RWPE2 (cell line): ENCODE results near the gene SHISA9.
A peak's percentile ranks its signal among the peaks of the same experiment; 100 is the strongest.

Experiments
- ATAC-seq: fragments of 200-7000 bp; cut with Tn5 transposase; 3 replicates; pipeline ENCODE4 v1.9.1; 2021; ENCODE audit warnings: low read depth
- DNase-seq: peaks from one replicate; pipeline ENCODE4 v3.0.0-alpha.2; 2020; ENCODE audit warnings: low spot score
- H3K27ac ChIP-seq: fragments of 450-650 bp; 2 replicates; pipeline ENCODE4 v1.5.1; 2017; ENCODE audit warnings: mild to moderate bottlenecking; ENCODE audit not compliant: poor library complexity, severe bottlenecking
- H3K27me3 ChIP-seq: fragments of 250-450 bp; sonication (Bioruptor Pico); 2 replicates; pipeline ENCODE4 v1.5.1; 2021; ENCODE audit warnings: mild to moderate bottlenecking, moderate library complexity; ENCODE audit not compliant: insufficient read depth, poor library complexity, severe bottlenecking
- H3K36me3 ChIP-seq: fragments of 250-450 bp; sonication (Bioruptor Pico); 2 replicates; pipeline ENCODE4 v1.5.1; 2020; ENCODE audit warnings: low read depth, mild to moderate bottlenecking, moderate library complexity
- H3K4me1 ChIP-seq: fragments of 250-450 bp; sonication (Bioruptor Pico); 2 replicates; pipeline ENCODE4 v1.5.1; 2021; ENCODE audit warnings: mild to moderate bottlenecking, moderate library complexity; ENCODE audit not compliant: insufficient read depth, poor library complexity, severe bottlenecking
- H3K4me3 ChIP-seq: fragments of 250-450 bp; sonication (Bioruptor Pico); 2 replicates; pipeline ENCODE4 v1.5.1; 2021; ENCODE audit warnings: mild to moderate bottlenecking, moderate library complexity; ENCODE audit not compliant: severe bottlenecking
- H3K9me3 ChIP-seq: fragments of 250-450 bp; sonication (Bioruptor Pico); 2 replicates; pipeline ENCODE4 v1.5.1; 2021; ENCODE audit warnings: mild to moderate bottlenecking, moderate library complexity; ENCODE audit not compliant: severe bottlenecking
- TF ChIP-seq, protein P1 (sequence below): fragments of 450-650 bp; IDR thresholded peaks from one replicate; pipeline ENCODE4 v1.5.1; 2017; ENCODE audit warnings: mild to moderate bottlenecking, moderate library complexity; ENCODE audit not compliant: poor library complexity, severe bottlenecking

Gene SHISA9

DNA sequence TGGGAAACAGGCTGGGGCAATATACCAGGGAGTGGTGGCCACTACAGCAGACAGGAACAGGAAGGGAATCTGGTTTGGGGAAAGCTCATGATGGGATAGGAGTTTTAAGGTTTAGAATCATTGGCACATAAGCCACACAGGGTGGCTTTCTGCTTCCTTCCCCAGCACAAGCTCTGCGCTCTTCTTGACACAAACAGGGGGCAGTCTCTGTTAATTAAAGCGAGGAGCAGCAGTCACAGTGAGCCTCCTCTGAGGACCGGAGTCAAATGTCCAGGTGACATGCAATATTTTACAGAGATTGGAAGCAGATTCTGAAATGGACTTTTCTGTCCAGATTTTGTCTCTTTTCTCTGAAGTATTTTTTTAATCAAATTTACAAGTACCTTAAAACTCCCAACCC is 2.8 kb upstream of the SHISA9 start:
- no peaks in the 10 kb centered on the region for H3K36me3 ChIP-seq
- H3K27ac ChIP-seq: no peak overlapping the region
- no peaks in the 10 kb centered on the region for H3K9me3 ChIP-seq
- H3K4me3 ChIP-seq: no peak overlapping the region
- ATAC-seq (no peak), DNase-seq (no peak)
- H3K27me3 ChIP-seq: peaks cover 32% of the 10 kb centered on the region
- H3K4me1 ChIP-seq: no peaks in the 10 kb centered on the region
- TF ChIP-seq, protein P1, sequence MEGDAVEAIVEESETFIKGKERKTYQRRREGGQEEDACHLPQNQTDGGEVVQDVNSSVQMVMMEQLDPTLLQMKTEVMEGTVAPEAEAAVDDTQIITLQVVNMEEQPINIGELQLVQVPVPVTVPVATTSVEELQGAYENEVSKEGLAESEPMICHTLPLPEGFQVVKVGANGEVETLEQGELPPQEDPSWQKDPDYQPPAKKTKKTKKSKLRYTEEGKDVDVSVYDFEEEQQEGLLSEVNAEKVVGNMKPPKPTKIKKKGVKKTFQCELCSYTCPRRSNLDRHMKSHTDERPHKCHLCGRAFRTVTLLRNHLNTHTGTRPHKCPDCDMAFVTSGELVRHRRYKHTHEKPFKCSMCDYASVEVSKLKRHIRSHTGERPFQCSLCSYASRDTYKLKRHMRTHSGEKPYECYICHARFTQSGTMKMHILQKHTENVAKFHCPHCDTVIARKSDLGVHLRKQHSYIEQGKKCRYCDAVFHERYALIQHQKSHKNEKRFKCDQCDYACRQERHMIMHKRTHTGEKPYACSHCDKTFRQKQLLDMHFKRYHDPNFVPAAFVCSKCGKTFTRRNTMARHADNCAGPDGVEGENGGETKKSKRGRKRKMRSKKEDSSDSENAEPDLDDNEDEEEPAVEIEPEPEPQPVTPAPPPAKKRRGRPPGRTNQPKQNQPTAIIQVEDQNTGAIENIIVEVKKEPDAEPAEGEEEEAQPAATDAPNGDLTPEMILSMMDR: no peak

DNA sequence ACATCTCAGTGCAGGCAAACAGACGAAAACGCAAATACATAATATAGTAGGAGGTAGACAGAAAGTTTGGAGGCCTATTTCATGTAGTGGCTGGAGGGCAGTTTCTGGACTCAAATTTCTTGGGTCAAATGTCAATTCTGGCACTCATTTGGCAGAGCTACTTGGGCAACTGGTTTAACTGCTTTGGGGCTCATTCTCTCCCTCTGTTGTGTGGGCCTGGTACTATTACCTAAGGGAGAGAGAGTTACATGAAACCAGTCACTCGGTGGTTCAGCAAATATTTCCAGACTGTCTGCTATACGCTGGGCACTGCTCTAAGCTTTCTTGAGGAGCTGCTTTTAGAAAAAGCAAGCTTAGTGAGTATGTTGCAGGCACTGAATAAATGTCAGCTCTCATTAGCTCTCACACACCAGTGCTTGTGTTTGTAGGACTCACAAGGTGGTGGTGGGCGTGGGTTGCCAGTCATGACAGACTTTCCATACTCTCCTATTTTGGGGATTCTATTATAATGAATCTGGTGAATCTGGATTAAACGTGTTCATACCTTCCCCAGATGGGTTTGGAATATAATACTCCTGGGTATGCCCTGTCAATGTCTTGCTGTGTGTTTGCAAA is 1.8 kb upstream of the SHISA9 start:
- no peak for DNase-seq
- TF ChIP-seq, protein P1: no peak

GRCh38 chr16:12900156-12900555 is 1.2 kb upstream of the SHISA9 start:
- TF ChIP-seq, protein P1: no peak
- ATAC-seq (no peak), DNase-seq (no peak)
- Histone ChIP-seq H3K9me3 (no peaks in the 10 kb centered on the region), H3K27ac (no peak overlapping the region), H3K27me3 (peaks cover 48% of the 10 kb centered on the region), H3K36me3 (no peaks in the 10 kb centered on the region), H3K4me3 (no peak overlapping the region), H3K4me1 (no peaks in the 10 kb centered on the region)

More for the DNA sequence above, 1.8 kb upstream of the SHISA9 start:
- no peaks in the 10 kb centered on the region for H3K4me1 ChIP-seq
- H3K36me3 ChIP-seq: no peaks in the 10 kb centered on the region
- H3K4me3 ChIP-seq: no peak overlapping the region
- no peak overlapping the region for H3K27ac ChIP-seq
- peaks cover 43% of the 10 kb centered on the region for H3K27me3 ChIP-seq
- ATAC-seq: peak; percentile 31; the same call in 1 of the 3 replicates
- no peaks in the 10 kb centered on the region for H3K9me3 ChIP-seq

GRCh38 chr16:12900599-12901203 is 697 bp upstream of the SHISA9 start:
- Histone ChIP-seq H3K4me3 (no peak overlapping the region), H3K9me3 (no peaks in the 10 kb centered on the region), H3K36me3 (no peaks in the 10 kb centered on the region), H3K27me3 (peaks cover 49% of the 10 kb centered on the region), H3K27ac (no peak overlapping the region), H3K4me1 (no peaks in the 10 kb centered on the region)
- peak; percentile 28; the same call in 1 of the 3 replicates for ATAC-seq
- DNase-seq: no peak
- TF ChIP-seq, protein P1: no peak

DNA sequence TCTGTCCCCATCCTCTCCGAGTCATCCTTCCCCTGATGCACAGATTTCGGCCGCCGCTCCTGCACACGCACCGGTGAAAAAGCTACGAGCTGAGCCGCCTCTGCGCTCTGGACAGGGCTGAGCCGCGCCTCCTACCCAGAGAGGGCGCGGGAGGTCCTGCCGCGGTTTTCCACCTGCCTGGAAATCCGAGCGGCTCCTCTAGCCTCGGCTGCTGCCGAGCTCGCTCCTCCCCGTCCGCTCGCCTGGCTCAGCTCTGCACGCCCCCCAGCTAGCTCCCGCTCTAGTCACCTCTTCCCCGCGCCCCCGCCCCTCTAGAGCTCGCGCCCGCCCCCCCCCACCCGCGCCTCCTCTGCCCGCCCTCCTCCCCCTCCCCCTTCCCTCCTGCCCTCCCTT is 198 bp upstream of the SHISA9 start:
- DNase-seq: no peak
- Histone ChIP-seq H3K36me3 (no peaks in the 10 kb centered on the region), H3K27me3 (peaks cover 49% of the 10 kb centered on the region), H3K4me1 (no peaks in the 10 kb centered on the region), H3K4me3 (peak overlapping the region; percentile 27), H3K9me3 (no peaks in the 10 kb centered on the region), H3K27ac (no peak overlapping the region)
- TF ChIP-seq, protein P1: no peak
- ATAC-seq: peak; percentile 69
